ENCODE measurements around the gene PRR7.

The PRR7 gene

GRCh38 chr5:177459819-177460628, 13.4 kb downstream of the PRR7 start:
- H3K4me3 ChIP-seq (ENCODE audit: insufficient read depth, low read depth, low read length, poor library complexity, severe bottlenecking), result no peak overlapping the region
- no peak overlapping the region for H3K27ac ChIP-seq (ENCODE audit: insufficient read depth, low read length, poor library complexity, severe bottlenecking)
- no peak for DNase-seq
- H3K4me1 ChIP-seq (ENCODE audit: control insufficient read depth, insufficient read depth, low read length, poor library complexity, severe bottlenecking), result peaks cover 15% of the 10 kb centered on the region
- H3K9me3 ChIP-seq (ENCODE audit: control insufficient read depth, low read length), result no peaks in the 10 kb centered on the region
- H3K27me3 ChIP-seq (replicated peaks; ENCODE audit: control insufficient read depth, insufficient read depth, low read length, poor library complexity, severe bottlenecking), result no peaks in the 10 kb centered on the region
- H3K36me3 ChIP-seq (ENCODE audit: control insufficient read depth, insufficient read depth, low read length), result no peaks in the 10 kb centered on the region

GRCh38 chr5:177462021-177462670, 15.5 kb downstream of the PRR7 start:
- H3K27ac ChIP-seq (ENCODE audit: insufficient read depth, low read length, poor library complexity, severe bottlenecking), result no peak overlapping the region
- no peaks in the 10 kb centered on the region for H3K9me3 ChIP-seq (ENCODE audit: control insufficient read depth, low read length)
- H3K27me3 ChIP-seq (replicated peaks; ENCODE audit: control insufficient read depth, insufficient read depth, low read length, poor library complexity, severe bottlenecking), result no peaks in the 10 kb centered on the region
- H3K4me1 ChIP-seq (ENCODE audit: control insufficient read depth, insufficient read depth, low read length, poor library complexity, severe bottlenecking), result peaks cover 4% of the 10 kb centered on the region
- no peak for DNase-seq
- no peaks in the 10 kb centered on the region for H3K36me3 ChIP-seq (ENCODE audit: control insufficient read depth, insufficient read depth, low read length)
- no peak overlapping the region for H3K4me3 ChIP-seq (ENCODE audit: insufficient read depth, low read depth, low read length, poor library complexity, severe bottlenecking)

- Histone ChIP-seq H3K36me3 (ENCODE audit: control insufficient read depth, insufficient read depth, low read length) (no peaks in the 10 kb centered on the region), H3K9me3 (ENCODE audit: control insufficient read depth, low read length) (no peaks in the 10 kb centered on the region), H3K27ac (ENCODE audit: insufficient read depth, low read length, poor library complexity, severe bottlenecking) (no peak overlapping the region), H3K27me3 (replicated peaks; ENCODE audit: control insufficient read depth, insufficient read depth, low read length, poor library complexity, severe bottlenecking) (no peaks in the 10 kb centered on the region), H3K4me1 (ENCODE audit: control insufficient read depth, insufficient read depth, low read length, poor library complexity, severe bottlenecking) (peaks cover 4% of the 10 kb centered on the region), H3K4me3 (ENCODE audit: insufficient read depth, low read depth, low read length, poor library complexity, severe bottlenecking) (no peak overlapping the region)
- no peak for DNase-seq
These were observed 18.4 kb downstream of the PRR7 start for GRCh38 chr5:177465044-177465443.

GRCh38 chr5:177466861-177467260, 20.2 kb downstream of the PRR7 start:
- Histone ChIP-seq H3K4me3 (ENCODE audit: insufficient read depth, low read depth, low read length, poor library complexity, severe bottlenecking) (no peak overlapping the region), H3K27ac (ENCODE audit: insufficient read depth, low read length, poor library complexity, severe bottlenecking) (no peak overlapping the region), H3K36me3 (ENCODE audit: control insufficient read depth, insufficient read depth, low read length) (no peaks in the 10 kb centered on the region), H3K27me3 (replicated peaks; ENCODE audit: control insufficient read depth, insufficient read depth, low read length, poor library complexity, severe bottlenecking) (no peaks in the 10 kb centered on the region), H3K9me3 (ENCODE audit: control insufficient read depth, low read length) (no peaks in the 10 kb centered on the region), H3K4me1 (ENCODE audit: control insufficient read depth, insufficient read depth, low read length, poor library complexity, severe bottlenecking) (peaks cover 5% of the 10 kb centered on the region)
- no peak for DNase-seq

GRCh38 chr5:177467436-177467835, 20.8 kb downstream of the PRR7 start:
- no peaks in the 10 kb centered on the region for H3K9me3 ChIP-seq (ENCODE audit: control insufficient read depth, low read length)
- no peaks in the 10 kb centered on the region for H3K36me3 ChIP-seq (ENCODE audit: control insufficient read depth, insufficient read depth, low read length)
- DNase-seq, result no peak
- H3K27ac ChIP-seq (ENCODE audit: insufficient read depth, low read length, poor library complexity, severe bottlenecking), result no peak overlapping the region
- no peak overlapping the region for H3K4me3 ChIP-seq (ENCODE audit: insufficient read depth, low read depth, low read length, poor library complexity, severe bottlenecking)
- peaks cover 7% of the 10 kb centered on the region for H3K4me1 ChIP-seq (ENCODE audit: control insufficient read depth, insufficient read depth, low read length, poor library complexity, severe bottlenecking)
- no peaks in the 10 kb centered on the region for H3K27me3 ChIP-seq (replicated peaks; ENCODE audit: control insufficient read depth, insufficient read depth, low read length, poor library complexity, severe bottlenecking)

- Histone ChIP-seq H3K27ac (ENCODE audit: insufficient read depth, low read length, poor library complexity, severe bottlenecking) (no peak overlapping the region), H3K4me3 (ENCODE audit: insufficient read depth, low read depth, low read length, poor library complexity, severe bottlenecking) (no peak overlapping the region), H3K9me3 (ENCODE audit: control insufficient read depth, low read length) (no peaks in the 10 kb centered on the region), H3K27me3 (replicated peaks; ENCODE audit: control insufficient read depth, insufficient read depth, low read length, poor library complexity, severe bottlenecking) (no peaks in the 10 kb centered on the region), H3K4me1 (ENCODE audit: control insufficient read depth, insufficient read depth, low read length, poor library complexity, severe bottlenecking) (peaks cover 10% of the 10 kb centered on the region), H3K36me3 (ENCODE audit: control insufficient read depth, insufficient read depth, low read length) (no peaks in the 10 kb centered on the region)
- DNase-seq, result no peak
These were observed 21.7 kb downstream of the PRR7 start for GRCh38 chr5:177468329-177468684.

- H3K36me3 ChIP-seq (ENCODE audit: control insufficient read depth, insufficient read depth, low read length), result no peaks in the 10 kb centered on the region
- no peak for DNase-seq
- H3K27ac ChIP-seq (ENCODE audit: insufficient read depth, low read length, poor library complexity, severe bottlenecking), result no peak overlapping the region
- no peaks in the 10 kb centered on the region for H3K9me3 ChIP-seq (ENCODE audit: control insufficient read depth, low read length)
- peaks cover 10% of the 10 kb centered on the region for H3K4me1 ChIP-seq (ENCODE audit: control insufficient read depth, insufficient read depth, low read length, poor library complexity, severe bottlenecking)
- no peak overlapping the region for H3K4me3 ChIP-seq (ENCODE audit: insufficient read depth, low read depth, low read length, poor library complexity, severe bottlenecking)
- no peaks in the 10 kb centered on the region for H3K27me3 ChIP-seq (replicated peaks; ENCODE audit: control insufficient read depth, insufficient read depth, low read length, poor library complexity, severe bottlenecking)
These were observed 22.3 kb downstream of the PRR7 start for GRCh38 chr5:177468685-177469628.

- Histone ChIP-seq H3K4me3 (ENCODE audit: insufficient read depth, low read depth, low read length, poor library complexity, severe bottlenecking) (no peak overlapping the region), H3K27ac (ENCODE audit: insufficient read depth, low read length, poor library complexity, severe bottlenecking) (no peak overlapping the region), H3K27me3 (replicated peaks; ENCODE audit: control insufficient read depth, insufficient read depth, low read length, poor library complexity, severe bottlenecking) (no peaks in the 10 kb centered on the region), H3K4me1 (ENCODE audit: control insufficient read depth, insufficient read depth, low read length, poor library complexity, severe bottlenecking) (peaks cover 10% of the 10 kb centered on the region), H3K36me3 (ENCODE audit: control insufficient read depth, insufficient read depth, low read length) (no peaks in the 10 kb centered on the region), H3K9me3 (ENCODE audit: control insufficient read depth, low read length) (no peaks in the 10 kb centered on the region)
- DNase-seq, result no peak
These were observed 23.3 kb downstream of the PRR7 start for GRCh38 chr5:177469750-177470525.

- peaks cover 10% of the 10 kb centered on the region for H3K4me1 ChIP-seq (ENCODE audit: control insufficient read depth, insufficient read depth, low read length, poor library complexity, severe bottlenecking)
- no peak overlapping the region for H3K4me3 ChIP-seq (ENCODE audit: insufficient read depth, low read depth, low read length, poor library complexity, severe bottlenecking)
- no peaks in the 10 kb centered on the region for H3K36me3 ChIP-seq (ENCODE audit: control insufficient read depth, insufficient read depth, low read length)
- no peaks in the 10 kb centered on the region for H3K27me3 ChIP-seq (replicated peaks; ENCODE audit: control insufficient read depth, insufficient read depth, low read length, poor library complexity, severe bottlenecking)
- no peaks in the 10 kb centered on the region for H3K9me3 ChIP-seq (ENCODE audit: control insufficient read depth, low read length)
- DNase-seq, result no peak
- no peak overlapping the region for H3K27ac ChIP-seq (ENCODE audit: insufficient read depth, low read length, poor library complexity, severe bottlenecking)
These were observed 24.3 kb downstream of the PRR7 start for GRCh38 chr5:177470759-177471536.

All from effector memory CD4-positive, alpha-beta T cell (primary cell).